Peyer's patch (tissue), 4 donors: Measurements from ENCODE around the gene ETS2.

Experiments used
- POLR2A ChIP-seq, 2 donors: fragments of 450-650 bp; IDR thresholded peaks; one replicate each; pipeline ENCODE4 v1.5.1; 2017; ENCODE audit warnings: antibody characterized with exemption in 2 of 2, mild to moderate bottlenecking in 2 of 2, moderate library complexity in 2 of 2
- TF ChIP-seq, protein P1 (sequence below), 6 experiments: fragments of 450-650 bp in 4 of 6; fragments of 200-600 bp in 2 of 6; sonication (generic) in 1 of 6; IDR thresholded peaks; one replicate each; pipeline ENCODE4 v1.5.1; 2017 to 2019; ENCODE audit warnings: antibody characterized with exemption in 6 of 6, mild to moderate bottlenecking in 3 of 6, moderate library complexity in 1 of 6

DNA sequence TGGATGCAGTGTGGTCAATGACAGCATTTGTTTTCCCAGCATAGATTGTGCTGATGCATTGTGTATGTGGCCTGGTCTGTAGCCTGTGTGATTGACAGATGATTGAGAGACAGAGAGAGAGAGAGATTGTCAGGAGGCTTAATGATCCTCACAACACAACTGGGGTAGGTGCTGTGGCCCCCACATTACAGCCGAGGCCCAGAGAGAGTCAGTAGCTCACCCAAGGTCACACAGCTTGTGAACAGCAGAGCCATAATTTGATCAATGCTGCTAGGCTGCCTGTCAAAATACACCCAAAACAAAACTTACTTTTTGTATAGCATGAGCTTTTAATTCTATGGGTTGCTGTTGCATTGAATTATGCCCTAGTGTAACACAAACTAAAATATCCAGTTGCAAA, 20.2 kb upstream of the ETS2 start:
- no peak for TF ChIP-seq POLR2A (IDR thresholded peaks at IDR 0.05)
- TF ChIP-seq, protein P1, sequence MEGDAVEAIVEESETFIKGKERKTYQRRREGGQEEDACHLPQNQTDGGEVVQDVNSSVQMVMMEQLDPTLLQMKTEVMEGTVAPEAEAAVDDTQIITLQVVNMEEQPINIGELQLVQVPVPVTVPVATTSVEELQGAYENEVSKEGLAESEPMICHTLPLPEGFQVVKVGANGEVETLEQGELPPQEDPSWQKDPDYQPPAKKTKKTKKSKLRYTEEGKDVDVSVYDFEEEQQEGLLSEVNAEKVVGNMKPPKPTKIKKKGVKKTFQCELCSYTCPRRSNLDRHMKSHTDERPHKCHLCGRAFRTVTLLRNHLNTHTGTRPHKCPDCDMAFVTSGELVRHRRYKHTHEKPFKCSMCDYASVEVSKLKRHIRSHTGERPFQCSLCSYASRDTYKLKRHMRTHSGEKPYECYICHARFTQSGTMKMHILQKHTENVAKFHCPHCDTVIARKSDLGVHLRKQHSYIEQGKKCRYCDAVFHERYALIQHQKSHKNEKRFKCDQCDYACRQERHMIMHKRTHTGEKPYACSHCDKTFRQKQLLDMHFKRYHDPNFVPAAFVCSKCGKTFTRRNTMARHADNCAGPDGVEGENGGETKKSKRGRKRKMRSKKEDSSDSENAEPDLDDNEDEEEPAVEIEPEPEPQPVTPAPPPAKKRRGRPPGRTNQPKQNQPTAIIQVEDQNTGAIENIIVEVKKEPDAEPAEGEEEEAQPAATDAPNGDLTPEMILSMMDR (IDR thresholded peaks at IDR 0.05) = no peak
